Tibial nerve (tissue), 4 donors: ENCODE data around the gene PUM1. TPM values are rescaled to one million over a fixed set of nuclear protein-coding genes. Genes with fewer than 3 reads are reported as not detected.

ENCODE experiments used
- DNase-seq, 2 donors: peaks; one replicate each; pipeline ENCODE4 v3.0.0-alpha.2; 2019; ENCODE audit warnings: low spot score in 2 of 2
- H3K27ac ChIP-seq, 4 donors: fragments of 200-600 bp; sonication (generic) in 3 of 4; one replicate each; pipeline ENCODE4 v1.5.1; 2017 to 2019; ENCODE audit warnings: mild to moderate bottlenecking in 1 of 4
- H3K27me3 ChIP-seq, 2 donors: fragments of 200-600 bp; sonication (generic) in 1 of 2; one replicate each; pipeline versions ENCODE4 v1.5.1 to v1.6.0; 2017 to 2019
- H3K36me3 ChIP-seq, 3 donors: fragments of 200-600 bp; sonication (generic); one replicate each; pipeline ENCODE4 v1.5.1; 2018 to 2019
- H3K4me1 ChIP-seq, 4 donors: fragments of 200-600 bp; sonication (generic) in 3 of 4; one replicate each; pipeline ENCODE4 v1.5.1; 2017 to 2019
- H3K4me3 ChIP-seq, 4 donors: fragments of 200-600 bp; sonication (generic) in 3 of 4; one replicate each; pipeline ENCODE4 v1.5.1; 2017 to 2019; ENCODE audit warnings: mild to moderate bottlenecking in 1 of 4, moderate library complexity in 1 of 4
- H3K9me3 ChIP-seq, 4 donors: fragments of 200-600 bp; sonication (generic) in 3 of 4; one replicate each; pipeline ENCODE4 v1.5.1; 2017 to 2019
- CTCF ChIP-seq, 5 experiments: fragments of 200-600 bp in 3 of 5; fragments of 450-650 bp in 2 of 5; sonication (generic) in 3 of 5; IDR thresholded peaks; one replicate each; pipeline ENCODE4 v1.5.1; 2016 to 2019; ENCODE audit warnings: antibody characterized with exemption in 5 of 5, mild to moderate bottlenecking in 3 of 5, moderate library complexity in 2 of 5
- EP300 ChIP-seq, 2 donors: sonication (generic); formaldehyde crosslinking; IDR thresholded peaks; one replicate each; pipeline ENCODE4 v1.6.1; 2017; ENCODE audit warnings: antibody characterized with exemption in 2 of 2, mild to moderate bottlenecking in 1 of 2
- POLR2A ChIP-seq, 2 donors: fragments of 450-650 bp; IDR thresholded peaks; one replicate each; pipeline ENCODE4 v1.6.1; 2017; ENCODE audit warnings: antibody characterized with exemption in 2 of 2, mild to moderate bottlenecking in 2 of 2, moderate library complexity in 2 of 2
- WGBS, 2 donors: methylation state at CpG; one replicate each; pipeline ENCODE4 v1.1.5; 2018; 5-methylcytosine and 5-hydroxymethylcytosine counted together
- total RNA-seq, 4 donors: library from RNA; depleted of rRNA; stranded (reverse); fragments of >200 nt; gene quantifications; one replicate each; pipeline ENCODE4 v1.1.0, GENCODE V29; 2016

PUM1 gene
- total RNA-seq, 4 donors from 2014 or later: 64.8 to 93.4 (median 76.0) TPM

- no peak overlapping the region for H3K4me3 ChIP-seq
- WGBS, 2 donors: 46 to 50% methylated on average over 5 to 6 of the region's 6 CpGs
- peak overlapping the region in 3 of 4 donors; percentile 29 to 88 (median 80) for H3K27ac ChIP-seq
- H3K27me3 ChIP-seq: no peaks in the 10 kb centered on the region
- H3K9me3 ChIP-seq: no peaks in the 10 kb centered on the region
- peaks cover 0 to 88% (median 27%) of the 10 kb centered on the region in 4 donors for H3K4me1 ChIP-seq
- no peaks in the 10 kb centered on the region for H3K36me3 ChIP-seq
- TF ChIP-seq POLR2A (IDR thresholded peaks at IDR 0.05): no peak
- no peak for TF ChIP-seq EP300 (IDR thresholded peaks at IDR 0.05)
- no peak for TF ChIP-seq CTCF (IDR thresholded peaks at IDR 0.05)
- DNase-seq: no peak
These were observed 170.1 kb downstream of the PUM1 start for GRCh38 chr1:30895382-30895943.

GRCh38 chr1:30894508-30894973 is 171.0 kb downstream of the PUM1 start:
- no peaks in the 10 kb centered on the region for H3K9me3 ChIP-seq
- H3K27me3 ChIP-seq: no peaks in the 10 kb centered on the region
- DNase-seq: no peak
- no peaks in the 10 kb centered on the region for H3K36me3 ChIP-seq
- H3K27ac ChIP-seq: peak overlapping the region in 2 of 4 donors; percentile 80 to 88
- 56 to 67% methylated on average over 7 of the region's 7 CpGs for WGBS, 2 donors
- no peak overlapping the region for H3K4me3 ChIP-seq
- TF ChIP-seq CTCF (IDR thresholded peaks at IDR 0.05): no peak
- no peak for TF ChIP-seq POLR2A (IDR thresholded peaks at IDR 0.05)
- TF ChIP-seq EP300 (IDR thresholded peaks at IDR 0.05): no peak
- H3K4me1 ChIP-seq: peaks cover 0 to 86% (median 26%) of the 10 kb centered on the region in 4 donors

- no peaks in the 10 kb centered on the region for H3K9me3 ChIP-seq
- DNase-seq: no peak
- H3K4me1 ChIP-seq: peaks cover 0 to 86% (median 24%) of the 10 kb centered on the region in 4 donors
- H3K4me3 ChIP-seq: no peak overlapping the region
- peak overlapping the region in 2 of 4 donors; percentile 10 to 91 for H3K27ac ChIP-seq
- H3K27me3 ChIP-seq: no peaks in the 10 kb centered on the region
- 56 to 59% methylated on average over 9 of the region's 9 CpGs for WGBS, 2 donors
- H3K36me3 ChIP-seq: no peaks in the 10 kb centered on the region
- no peak for TF ChIP-seq POLR2A (IDR thresholded peaks at IDR 0.05)
- TF ChIP-seq EP300 (IDR thresholded peaks at IDR 0.05): no peak
- no peak for TF ChIP-seq CTCF (IDR thresholded peaks at IDR 0.05)
These were observed 171.6 kb downstream of the PUM1 start for GRCh38 chr1:30893776-30894507.

DNA sequence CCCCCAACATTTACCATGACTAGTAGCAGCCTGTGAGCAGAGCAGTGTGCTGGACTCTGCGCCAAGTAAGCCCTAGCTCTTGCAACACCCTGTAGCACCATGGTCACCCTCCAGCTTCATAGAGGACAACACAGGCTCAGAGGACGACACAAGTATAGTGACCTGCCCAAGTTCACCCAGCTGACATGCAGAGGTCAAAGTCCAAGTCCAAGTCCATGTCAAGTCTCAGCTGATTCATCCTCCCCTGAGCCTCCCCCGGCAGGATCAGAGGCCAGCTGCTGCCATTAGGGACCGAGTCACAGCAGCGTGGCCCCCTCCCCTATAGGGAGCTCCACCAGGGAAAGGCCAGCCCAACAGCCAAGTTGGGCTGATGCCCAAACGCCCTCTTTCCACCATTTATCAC is 172.8 kb downstream of the PUM1 start:
- Histone ChIP-seq H3K4me1 (peaks cover 0 to 86% (median 33%) of the 10 kb centered on the region in 4 donors), H3K27ac (peak overlapping the region in 3 of 4 donors; percentile 17 to 91 (median 75)), H3K27me3 (no peaks in the 10 kb centered on the region), H3K9me3 (no peaks in the 10 kb centered on the region), H3K36me3 (no peaks in the 10 kb centered on the region), H3K4me3 (no peak overlapping the region)
- no peak for DNase-seq
- TF ChIP-seq EP300 (IDR thresholded peaks at IDR 0.05) (no peak), POLR2A (IDR thresholded peaks at IDR 0.05) (no peak), CTCF (IDR thresholded peaks at IDR 0.05) (no peak)
- WGBS, 2 donors: 63 to 72% methylated on average over 6 of the region's 6 CpGs

GRCh38 chr1:30891227-30891552 is 174.3 kb downstream of the PUM1 start:
- peaks cover 0 to 87% (median 32%) of the 10 kb centered on the region in 4 donors for H3K4me1 ChIP-seq
- no peaks in the 10 kb centered on the region for H3K27me3 ChIP-seq
- WGBS, 2 donors: 74 to 86% methylated on average over 5 of the region's 5 CpGs
- H3K36me3 ChIP-seq: no peaks in the 10 kb centered on the region
- TF ChIP-seq CTCF (IDR thresholded peaks at IDR 0.05) (no peak), POLR2A (IDR thresholded peaks at IDR 0.05) (no peak), EP300 (IDR thresholded peaks at IDR 0.05) (no peak)
- no peak for DNase-seq
- no peak overlapping the region for H3K4me3 ChIP-seq
- H3K27ac ChIP-seq: peak overlapping the region in 3 of 4 donors; percentile 10 to 91 (median 75)
- H3K9me3 ChIP-seq: no peaks in the 10 kb centered on the region
